DND-41 (cell line): ENCODE measurements around the gene OR5H15.

Experiments used
- ATAC-seq: fragments of 200-7000 bp; cut with Tn5 transposase; 3 replicates; pipeline ENCODE4 v1.9.1; 2021; ENCODE audit warnings: low read depth; ENCODE audit not compliant: insufficient read depth
- DNase-seq: peaks from one replicate; pipeline ENCODE4 v3.0.0-alpha.2; 2020
- H2AFZ ChIP-seq: 2 replicates; pipeline ENCODE4 v1.6.0; 2012; ENCODE audit warnings: low read depth, low read length
- H3K27ac ChIP-seq: 2 replicates; pipeline ENCODE4 v1.5.1; 2012; ENCODE audit warnings: low read length, inconsistent platforms
- H3K27me3 ChIP-seq: fragments of 200-600 bp; sonication (generic); 2 replicates; pipeline ENCODE4 v1.6.0; 2012; ENCODE audit warnings: low read length, mild to moderate bottlenecking, inconsistent platforms; ENCODE audit not compliant: insufficient read depth, poor library complexity
- H3K36me3 ChIP-seq: 2 replicates; pipeline ENCODE4 v1.5.1; 2012; ENCODE audit warnings: low read length, inconsistent platforms; ENCODE audit not compliant: insufficient read depth
- H3K4me1 ChIP-seq: 2 replicates; pipeline ENCODE4 v1.5.1; 2012; ENCODE audit warnings: mild to moderate bottlenecking, low read length; ENCODE audit not compliant: insufficient read depth
- H3K4me2 ChIP-seq: 2 replicates; pipeline ENCODE4 v1.6.0; 2012; ENCODE audit warnings: mild to moderate bottlenecking, moderate library complexity, low read length, inconsistent platforms; ENCODE audit not compliant: insufficient read depth
- H3K4me3 ChIP-seq, 2 experiments: fragments of 200-600 bp in 1 of 2; shearing (Covaris generic) in 1 of 2; 2 replicates each; pipeline ENCODE4 v1.5.1; 2012 to 2016; ENCODE audit warnings: inconsistent platforms in 2 of 2, low read length in 2 of 2, mild to moderate bottlenecking in 2 of 2, low read depth in 1 of 2, moderate library complexity in 1 of 2
- H3K79me2 ChIP-seq: 2 replicates; pipeline ENCODE4 v1.6.0; 2012; ENCODE audit warnings: low read length, inconsistent platforms; ENCODE audit not compliant: insufficient read depth
- H3K9ac ChIP-seq: 2 replicates; pipeline ENCODE4 v1.6.0; 2012; ENCODE audit warnings: low read depth, mild to moderate bottlenecking, inconsistent platforms, low read length, moderate library complexity
- H3K9me3 ChIP-seq: 2 replicates; pipeline ENCODE4 v1.5.1; 2012; ENCODE audit warnings: low read length, moderate library complexity, mild to moderate bottlenecking, inconsistent platforms; ENCODE audit not compliant: insufficient read depth, severe bottlenecking
- H4K20me1 ChIP-seq: 2 replicates; pipeline ENCODE4 v1.6.0; 2012; ENCODE audit warnings: low read length; ENCODE audit not compliant: insufficient read depth
- CTCF ChIP-seq: IDR thresholded peaks from 2 replicates; pipeline ENCODE4 v1.5.1; 2012; ENCODE audit warnings: borderline replicate concordance, low read length, moderate library complexity, mild to moderate bottlenecking; ENCODE audit not compliant: poor library complexity, severe bottlenecking; ENCODE audit errors: extremely low read depth
- EZH2 ChIP-seq: IDR thresholded peaks from 3 replicates; pipeline ENCODE4 v1.6.1; 2012; ENCODE audit warnings: borderline replicate concordance, low read depth, mild to moderate bottlenecking, moderate library complexity, low read length, inconsistent platforms; ENCODE audit not compliant: severe bottlenecking

Gene OR5H15

GRCh38 chr3:98215051-98215450, 48.6 kb downstream of the OR5H15 start:
- Histone ChIP-seq H3K9ac (no peak overlapping the region), H2AFZ (no peak overlapping the region), H3K4me3 (no peak overlapping the region), H3K4me1 (no peaks in the 10 kb centered on the region), H3K27me3 (no peaks in the 10 kb centered on the region), H3K9me3 (no peaks in the 10 kb centered on the region), H3K36me3 (no peaks in the 10 kb centered on the region), H3K79me2 (no peaks in the 10 kb centered on the region), H3K4me2 (no peak overlapping the region), H4K20me1 (no peaks in the 10 kb centered on the region), H3K27ac (no peak overlapping the region)
- no peak for ATAC-seq
- TF ChIP-seq CTCF (no peak), EZH2 (no peak)
- DNase-seq: no peak
